Vagina (tissue), 2 donors: ENCODE data around the gene NFIX. TPM values are rescaled to one million over a fixed set of nuclear protein-coding genes. Genes with fewer than 3 reads are reported as not detected.

Experiments used
- DNase-seq, 2 donors: peaks; one replicate each; pipeline ENCODE4 v3.0.0-alpha.2; 2017; ENCODE audit errors: extremely low spot score in 2 of 2
- H3K27ac ChIP-seq: fragments of 200-600 bp; sonication (generic); one replicate; pipeline ENCODE4 v1.5.1; 2019
- H3K27me3 ChIP-seq: fragments of 200-600 bp; sonication (generic); one replicate; pipeline ENCODE4 v1.5.1; 2019
- H3K36me3 ChIP-seq, 2 donors: fragments of 200-600 bp; sonication (generic); one replicate each; pipeline ENCODE4 v1.5.1; 2017 to 2019
- H3K4me1 ChIP-seq: fragments of 200-600 bp; sonication (generic); one replicate; pipeline ENCODE4 v1.5.1; 2019
- H3K4me3 ChIP-seq, 2 donors: fragments of 200-600 bp; sonication (generic); 1 replicate in 1 of 2; 2 replicates in 1 of 2; pipeline ENCODE4 v1.5.1; 2016 to 2019
- H3K9me3 ChIP-seq: fragments of 200-600 bp; sonication (generic); one replicate; pipeline ENCODE4 v1.5.1; 2019
- POLR2A ChIP-seq, 2 donors: fragments of 450-650 bp; IDR thresholded peaks; one replicate each; pipeline ENCODE4 v1.6.1; 2017; ENCODE audit warnings: antibody characterized with exemption in 2 of 2, mild to moderate bottlenecking in 2 of 2, moderate library complexity in 2 of 2
- POLR2AphosphoS5 ChIP-seq, 2 donors: sonication (generic); formaldehyde crosslinking; IDR thresholded peaks; one replicate each; pipeline ENCODE4 v1.9.0; 2017; ENCODE audit warnings: antibody characterized with exemption in 2 of 2, mild to moderate bottlenecking in 2 of 2, low read depth in 1 of 2; ENCODE audit not compliant: insufficient read depth in 1 of 2
- intact Hi-C: fragments of 100-400 bp; cut with DNase I; formaldehyde crosslinking; loops from one replicate; pipeline ENCODE4 v1.15.1; 2023
- total RNA-seq: library from RNA; depleted of rRNA; stranded (reverse); fragments of >200 nt; gene quantifications from one replicate; pipeline ENCODE4 v1.2.3, GENCODE V29; 2016
- TF ChIP-seq, protein P1 (sequence below), 3 experiments: fragments of 450-650 bp in 2 of 3; fragments of 200-600 bp in 1 of 3; sonication (generic) in 1 of 3; IDR thresholded peaks; one replicate each; pipeline ENCODE4 v1.5.1; 2017 to 2019; ENCODE audit warnings: antibody characterized with exemption in 3 of 3, mild to moderate bottlenecking in 2 of 3, moderate library complexity in 2 of 3

NFIX gene
- total RNA-seq, 1 donor from 2014 or later: 81.8 TPM

DNA sequence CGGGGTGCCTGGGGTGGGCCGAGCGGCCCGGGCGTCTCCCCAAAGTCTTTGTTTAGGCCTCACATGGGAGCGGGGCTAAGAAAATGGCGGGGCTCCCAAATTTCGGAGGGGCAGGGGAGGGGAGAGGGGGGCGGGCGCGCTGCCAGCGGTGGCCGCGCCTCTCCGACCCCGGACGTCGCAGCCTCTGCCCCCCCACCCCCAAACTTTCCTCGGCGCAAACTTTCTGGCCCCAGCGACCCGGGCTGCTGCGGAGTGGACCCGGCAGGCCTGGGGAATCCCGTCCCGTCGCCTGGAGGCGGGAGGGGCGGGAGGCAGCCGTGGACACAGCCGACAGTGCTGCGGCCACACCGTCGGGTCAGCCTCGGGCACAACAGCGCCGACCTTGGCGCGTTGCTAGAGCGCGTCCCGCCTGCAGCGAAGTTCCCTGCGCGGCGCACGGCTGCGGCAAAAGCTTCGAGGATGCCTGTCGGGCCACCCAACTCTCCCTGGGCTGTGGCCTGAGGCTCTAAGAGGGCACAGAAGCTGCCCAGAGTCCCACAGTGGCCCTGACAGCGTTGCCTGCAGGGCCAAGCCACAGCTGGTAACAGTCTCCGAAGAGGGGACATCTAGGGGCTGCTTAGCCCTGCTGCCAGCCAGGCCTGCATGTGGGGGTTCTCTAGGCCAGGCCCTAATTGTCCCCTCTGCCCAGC lies 1.3 kb downstream of the NFIX start:
- H3K27ac ChIP-seq: peak overlapping the region; percentile 99
- no peak for DNase-seq
- intact Hi-C loops: loop anchor here (5.0 kb wide), 2 partner anchors 61 to 86 kb away; no protein-coding TSS in a partner anchor
- no peaks in the 10 kb centered on the region for H3K27me3 ChIP-seq
- H3K36me3 ChIP-seq: peaks cover 0 to 6% of the 10 kb centered on the region in 2 donors
- peak overlapping the region; percentile 87 to 90 for H3K4me3 ChIP-seq
- TF ChIP-seq POLR2AphosphoS5 (IDR thresholded peaks at IDR 0.05; ENCODE audit: insufficient read depth in 1 of 2, low read depth in 1 of 2) (peak in 1 of 2 donors; percentile 60), POLR2A (IDR thresholded peaks at IDR 0.05) (no peak)
- TF ChIP-seq, protein P1, sequence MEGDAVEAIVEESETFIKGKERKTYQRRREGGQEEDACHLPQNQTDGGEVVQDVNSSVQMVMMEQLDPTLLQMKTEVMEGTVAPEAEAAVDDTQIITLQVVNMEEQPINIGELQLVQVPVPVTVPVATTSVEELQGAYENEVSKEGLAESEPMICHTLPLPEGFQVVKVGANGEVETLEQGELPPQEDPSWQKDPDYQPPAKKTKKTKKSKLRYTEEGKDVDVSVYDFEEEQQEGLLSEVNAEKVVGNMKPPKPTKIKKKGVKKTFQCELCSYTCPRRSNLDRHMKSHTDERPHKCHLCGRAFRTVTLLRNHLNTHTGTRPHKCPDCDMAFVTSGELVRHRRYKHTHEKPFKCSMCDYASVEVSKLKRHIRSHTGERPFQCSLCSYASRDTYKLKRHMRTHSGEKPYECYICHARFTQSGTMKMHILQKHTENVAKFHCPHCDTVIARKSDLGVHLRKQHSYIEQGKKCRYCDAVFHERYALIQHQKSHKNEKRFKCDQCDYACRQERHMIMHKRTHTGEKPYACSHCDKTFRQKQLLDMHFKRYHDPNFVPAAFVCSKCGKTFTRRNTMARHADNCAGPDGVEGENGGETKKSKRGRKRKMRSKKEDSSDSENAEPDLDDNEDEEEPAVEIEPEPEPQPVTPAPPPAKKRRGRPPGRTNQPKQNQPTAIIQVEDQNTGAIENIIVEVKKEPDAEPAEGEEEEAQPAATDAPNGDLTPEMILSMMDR (IDR thresholded peaks at IDR 0.05): no peak
- peaks cover 49% of the 10 kb centered on the region for H3K4me1 ChIP-seq
- no peaks in the 10 kb centered on the region for H3K9me3 ChIP-seq

DNA sequence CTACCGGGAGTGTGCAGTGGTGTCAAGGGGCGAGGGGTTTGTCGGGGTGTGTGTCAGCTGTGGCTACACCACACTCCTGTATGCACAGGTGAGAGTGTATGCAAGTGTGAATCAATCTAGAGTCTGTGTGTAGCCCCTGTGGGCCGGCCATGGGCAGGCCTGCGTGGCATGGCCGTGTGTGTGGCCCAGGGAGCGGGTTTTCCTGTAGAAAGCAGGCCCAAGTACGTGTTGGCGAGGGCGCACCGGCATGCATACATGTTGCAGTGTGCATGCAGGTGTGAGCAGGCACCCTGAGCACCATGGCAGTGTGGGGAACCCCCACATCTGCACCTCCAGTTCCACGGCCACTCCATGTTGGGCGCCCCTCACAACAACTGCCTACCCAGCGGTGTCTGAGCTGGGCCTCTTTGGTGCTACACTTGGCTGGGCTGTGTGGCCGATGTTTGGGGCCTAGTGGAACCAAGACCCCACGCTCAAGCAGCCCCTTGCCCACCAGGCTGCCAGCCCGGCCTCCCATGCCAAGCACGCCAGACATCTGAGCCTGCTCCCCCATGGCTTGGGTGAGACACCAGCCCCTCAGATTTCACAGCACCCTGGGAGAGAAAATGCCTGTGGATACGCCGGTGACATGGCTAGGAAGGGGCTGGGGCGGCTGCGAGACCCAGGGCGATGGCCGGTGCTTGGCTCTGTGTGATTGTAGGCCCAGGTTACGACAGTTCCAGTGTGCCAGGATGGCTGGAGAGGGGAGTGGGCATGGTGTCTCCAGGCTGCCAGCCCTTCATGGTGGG lies 2.1 kb downstream of the NFIX start:
- no peak for DNase-seq
- peaks cover 53% of the 10 kb centered on the region for H3K4me1 ChIP-seq
- H3K27ac ChIP-seq: peak overlapping the region; percentile 99
- H3K4me3 ChIP-seq: peak overlapping the region; percentile 87 to 90
- intact Hi-C loops: loop anchor here (5.0 kb wide), 2 partner anchors 60 to 85 kb away; no protein-coding TSS in a partner anchor
- H3K9me3 ChIP-seq: no peaks in the 10 kb centered on the region
- H3K27me3 ChIP-seq: no peaks in the 10 kb centered on the region
- H3K36me3 ChIP-seq: peaks cover 0 to 6% of the 10 kb centered on the region in 2 donors
- TF ChIP-seq, protein P1 (IDR thresholded peaks at IDR 0.05): no peak
- TF ChIP-seq POLR2A (IDR thresholded peaks at IDR 0.05) (no peak), POLR2AphosphoS5 (IDR thresholded peaks at IDR 0.05; ENCODE audit: insufficient read depth in 1 of 2, low read depth in 1 of 2) (no peak)

GRCh38 chr19:12997967-12998940 lies 3.0 kb downstream of the NFIX start:
- intact Hi-C loops: loop anchor here (5.0 kb wide), 2 partner anchors 59 to 84 kb away; no protein-coding TSS in a partner anchor
- Histone ChIP-seq H3K36me3 (peaks cover 0 to 6% of the 10 kb centered on the region in 2 donors), H3K9me3 (no peaks in the 10 kb centered on the region), H3K4me3 (peak overlapping the region; percentile 87 to 90), H3K27me3 (no peaks in the 10 kb centered on the region), H3K4me1 (peaks cover 62% of the 10 kb centered on the region), H3K27ac (peak overlapping the region; percentile 99)
- no peak for DNase-seq
- TF ChIP-seq POLR2AphosphoS5 (IDR thresholded peaks at IDR 0.05; ENCODE audit: insufficient read depth in 1 of 2, low read depth in 1 of 2) (no peak), POLR2A (IDR thresholded peaks at IDR 0.05) (no peak)
- TF ChIP-seq, protein P1 (IDR thresholded peaks at IDR 0.05): no peak

- Histone ChIP-seq H3K27ac (peak overlapping the region; percentile 99), H3K36me3 (peaks cover 0 to 6% of the 10 kb centered on the region in 2 donors), H3K9me3 (no peaks in the 10 kb centered on the region), H3K27me3 (no peaks in the 10 kb centered on the region), H3K4me3 (peak overlapping the region; percentile 33 to 56), H3K4me1 (peaks cover 90% of the 10 kb centered on the region)
- DNase-seq: no peak
- TF ChIP-seq POLR2A (IDR thresholded peaks at IDR 0.05): no peak
- TF ChIP-seq POLR2AphosphoS5 (IDR thresholded peaks at IDR 0.05; ENCODE audit: insufficient read depth in 1 of 2, low read depth in 1 of 2): no peak
- TF ChIP-seq, protein P1 (IDR thresholded peaks at IDR 0.05): no peak
- intact Hi-C loops: no loop called here
These were observed 5.9 kb downstream of the NFIX start for GRCh38 chr19:13001166-13001501.
